Ascending aorta (tissue), 2 donors: ENCODE data around the gene SHB. TPM values are rescaled to one million over a fixed set of nuclear protein-coding genes. Genes with fewer than 3 reads are reported as not detected.

Source experiments
- DNase-seq, 2 donors: peaks; one replicate each; pipeline ENCODE4 v3.0.0-alpha.2; 2019; ENCODE audit warnings: low spot score in 2 of 2
- H3K27ac ChIP-seq, 2 donors: fragments of 200-600 bp; sonication (generic); one replicate each; pipeline ENCODE4 v1.5.1; 2016 to 2017; ENCODE audit warnings: mild to moderate bottlenecking in 1 of 2
- H3K27me3 ChIP-seq: fragments of 200-600 bp; sonication (generic); one replicate; pipeline ENCODE4 v1.5.1; 2017
- H3K36me3 ChIP-seq, 2 donors: fragments of 200-600 bp; sonication (generic); one replicate each; pipeline ENCODE4 v1.5.1; 2016
- H3K4me1 ChIP-seq, 2 donors: fragments of 200-600 bp; sonication (generic); one replicate each; pipeline ENCODE4 v1.5.1; 2016 to 2017; ENCODE audit warnings: mild to moderate bottlenecking in 1 of 2
- H3K4me3 ChIP-seq, 2 donors: fragments of 200-600 bp; sonication (generic); one replicate each; pipeline ENCODE4 v1.5.1; 2016 to 2017; ENCODE audit warnings: mild to moderate bottlenecking in 1 of 2
- H3K9me3 ChIP-seq, 2 donors: fragments of 200-600 bp; sonication (generic); one replicate each; pipeline ENCODE4 v1.5.1; 2016
- CTCF ChIP-seq, 3 experiments: fragments of 200-600 bp in 2 of 3; fragments of 450-650 bp in 1 of 3; sonication (generic) in 2 of 3; IDR thresholded peaks; one replicate each; pipeline ENCODE4 v1.5.1; 2016 to 2019; ENCODE audit warnings: antibody characterized with exemption in 3 of 3, mild to moderate bottlenecking in 1 of 3, moderate library complexity in 1 of 3
- intact Hi-C: fragments of 100-400 bp; cut with DNase I; formaldehyde crosslinking; loops from one replicate; pipeline ENCODE4 v1.15.1; 2023
- total RNA-seq: library from RNA; depleted of rRNA; stranded (reverse); fragments of >200 nt; gene quantifications from one replicate; pipeline ENCODE4 v1.1.0, GENCODE V29; 2016

The SHB gene
- total RNA-seq: 77.8 TPM

DNA sequence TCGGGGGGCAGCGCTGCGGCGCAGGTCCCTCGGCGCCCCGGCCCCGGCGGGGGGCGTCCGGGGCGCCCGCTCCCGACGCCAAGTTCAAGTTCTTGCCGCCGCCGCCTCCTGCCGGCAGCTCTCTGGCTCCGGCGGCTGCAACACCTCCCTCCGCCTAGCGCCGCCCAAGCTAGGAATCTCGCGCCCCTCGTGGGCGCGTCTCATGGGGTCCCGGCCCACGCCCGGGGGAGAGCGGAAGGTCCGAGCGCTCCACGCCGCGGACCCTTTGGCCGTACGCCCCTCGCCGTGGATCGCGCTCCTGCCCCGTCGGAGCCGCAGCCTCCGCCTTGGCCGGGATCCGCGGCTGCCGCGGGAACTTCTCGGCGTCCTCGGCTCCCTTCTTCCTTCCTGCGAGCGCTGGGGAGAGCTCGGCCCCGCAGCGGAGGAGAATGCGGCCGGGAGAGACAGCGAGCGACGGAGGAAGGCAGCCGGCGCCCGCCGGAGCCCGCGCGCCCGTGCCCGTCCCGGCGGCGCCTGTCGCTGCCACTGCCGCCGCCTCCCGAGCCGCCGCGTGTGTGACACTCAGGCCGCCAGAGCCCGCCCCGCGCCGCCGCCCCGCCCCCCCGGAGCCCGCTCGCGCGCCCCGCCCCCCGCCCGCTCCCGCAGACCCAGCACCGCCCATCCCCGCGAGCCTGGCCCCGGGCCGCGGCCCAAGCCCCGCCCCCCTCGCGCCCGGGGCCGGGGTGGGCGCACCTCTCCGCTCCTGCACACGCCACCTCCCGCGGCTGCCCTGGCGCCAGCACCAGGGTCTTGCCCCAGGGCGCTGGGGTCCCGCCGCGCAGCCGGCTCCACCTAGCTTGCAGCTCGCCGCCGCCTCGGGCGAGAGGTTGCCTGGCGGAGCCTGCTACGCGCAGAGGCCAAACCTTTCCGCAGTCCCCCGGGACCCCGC is at the start of gene SHB:
TSS of gene SHB (minus strand) at position 527 of the 928 bp plus-strand sequence. CDS start 582 bp downstream, outside the sequence.
- peak within 1 kb of the TSS; percentile 90 to 99 for H3K27ac ChIP-seq
- peaks cover 3 to 14% of the 10 kb centered on the region in 2 donors for H3K4me1 ChIP-seq
- peak within 1 kb of the TSS; percentile 87 to 97 for H3K4me3 ChIP-seq
- no peaks in the 10 kb centered on the region for H3K27me3 ChIP-seq
- no peaks in the 10 kb centered on the region for H3K9me3 ChIP-seq
- DNase-seq: peak in 1 of 2 donors; percentile 87
- no peaks in the 10 kb centered on the region for H3K36me3 ChIP-seq
- intact Hi-C loops: loop anchor here (1.0 to 2.0 kb wide), 2 partner anchors 26 to 52 kb away; no protein-coding TSS in a partner anchor
- peak; percentile 37 to 60 (median 50) for TF ChIP-seq CTCF (IDR thresholded peaks at IDR 0.05)

DNA sequence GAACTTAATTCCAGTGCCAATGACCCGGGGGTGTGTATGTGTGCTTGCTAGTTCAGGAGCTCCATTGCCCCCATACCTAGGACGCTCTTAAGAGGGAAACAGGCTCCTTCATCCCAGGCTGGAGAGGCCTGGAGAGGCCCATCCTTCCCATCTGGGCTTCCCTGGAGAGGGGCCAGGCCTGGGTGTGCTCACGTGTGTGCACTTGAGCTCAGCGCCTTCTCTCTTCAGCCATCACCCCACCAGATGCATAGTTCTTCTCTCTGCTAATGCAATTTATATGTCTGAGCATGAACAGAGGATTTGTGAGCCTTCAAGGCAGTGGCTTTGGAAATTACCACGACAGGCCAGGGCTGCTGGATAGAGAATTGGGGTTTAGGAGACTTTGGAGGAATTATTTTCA is 48.6 kb upstream of the SHB start:
- Histone ChIP-seq H3K4me3 (no peak overlapping the region), H3K4me1 (no peaks in the 10 kb centered on the region), H3K27me3 (no peaks in the 10 kb centered on the region), H3K27ac (no peak overlapping the region), H3K36me3 (no peaks in the 10 kb centered on the region), H3K9me3 (no peaks in the 10 kb centered on the region)
- TF ChIP-seq CTCF (IDR thresholded peaks at IDR 0.05): no peak
- no peak for DNase-seq
- intact Hi-C loops: no loop called here

DNA sequence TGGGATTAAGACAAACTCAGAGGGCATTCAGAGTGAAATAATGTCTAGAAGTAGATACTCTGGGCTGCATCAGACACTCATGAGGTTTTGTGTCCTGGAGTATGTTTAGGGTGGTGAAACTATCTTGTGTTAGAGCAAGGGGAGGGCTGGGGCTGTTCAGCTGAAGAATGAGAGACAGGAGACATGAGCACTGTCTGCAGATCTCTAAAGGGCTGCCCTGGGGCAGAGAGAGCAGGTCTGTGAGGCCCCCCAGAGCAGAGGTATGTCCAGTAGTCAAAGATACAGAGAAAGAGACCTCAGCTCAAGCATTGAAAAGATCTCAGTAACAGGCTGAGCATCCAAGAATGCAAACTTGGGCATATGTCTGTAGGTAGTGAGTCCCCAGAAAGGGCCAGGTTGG is 45.9 kb upstream of the SHB start:
- Histone ChIP-seq H3K4me3 (no peak overlapping the region), H3K27ac (no peak overlapping the region), H3K27me3 (no peaks in the 10 kb centered on the region), H3K4me1 (no peaks in the 10 kb centered on the region), H3K36me3 (no peaks in the 10 kb centered on the region), H3K9me3 (no peaks in the 10 kb centered on the region)
- intact Hi-C loops: no loop called here
- TF ChIP-seq CTCF (IDR thresholded peaks at IDR 0.05): no peak
- no peak for DNase-seq

DNA sequence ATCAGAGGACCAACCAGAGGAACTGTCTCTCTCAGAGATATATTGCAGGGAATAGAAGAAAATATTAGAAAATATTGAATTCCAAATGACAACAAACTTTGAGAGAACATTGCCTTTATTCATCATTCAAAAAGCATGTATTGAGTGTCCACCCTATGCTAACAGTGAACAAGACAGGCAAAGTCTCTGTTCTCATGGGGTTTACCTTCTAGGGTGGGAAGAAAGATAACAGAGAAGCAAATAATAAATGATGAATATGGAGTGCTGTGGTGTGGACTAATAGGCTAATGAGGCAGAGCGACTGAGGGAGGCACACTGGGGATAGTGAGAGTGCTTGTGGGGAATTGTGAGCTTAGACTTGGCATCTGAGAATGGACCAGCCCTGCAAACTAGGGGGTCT is 43.4 kb upstream of the SHB start:
- intact Hi-C loops: no loop called here
- Histone ChIP-seq H3K36me3 (no peaks in the 10 kb centered on the region), H3K27ac (no peak overlapping the region), H3K4me3 (no peak overlapping the region), H3K4me1 (no peaks in the 10 kb centered on the region), H3K9me3 (no peaks in the 10 kb centered on the region), H3K27me3 (no peaks in the 10 kb centered on the region)
- no peak for TF ChIP-seq CTCF (IDR thresholded peaks at IDR 0.05)
- DNase-seq: no peak

- intact Hi-C loops: no loop called here
- DNase-seq: no peak
- no peak for TF ChIP-seq CTCF (IDR thresholded peaks at IDR 0.05)
Observed at GRCh38 chr9:38112049-38112448, 43.0 kb upstream of the SHB start.

More at GRCh38 chr9:38112049-38112448, 43.0 kb upstream of the SHB start:
- Histone ChIP-seq H3K9me3 (no peaks in the 10 kb centered on the region), H3K27ac (no peak overlapping the region), H3K4me3 (no peak overlapping the region), H3K27me3 (no peaks in the 10 kb centered on the region), H3K36me3 (no peaks in the 10 kb centered on the region), H3K4me1 (no peaks in the 10 kb centered on the region)
